ENCODE results near the gene PGM2L1.
"Not testable (repeated sequence)": the region's sequence is repeated elsewhere in the genome, so short reads cannot be mapped to it uniquely, and the experiment has no call there.

PGM2L1 gene

DNA sequence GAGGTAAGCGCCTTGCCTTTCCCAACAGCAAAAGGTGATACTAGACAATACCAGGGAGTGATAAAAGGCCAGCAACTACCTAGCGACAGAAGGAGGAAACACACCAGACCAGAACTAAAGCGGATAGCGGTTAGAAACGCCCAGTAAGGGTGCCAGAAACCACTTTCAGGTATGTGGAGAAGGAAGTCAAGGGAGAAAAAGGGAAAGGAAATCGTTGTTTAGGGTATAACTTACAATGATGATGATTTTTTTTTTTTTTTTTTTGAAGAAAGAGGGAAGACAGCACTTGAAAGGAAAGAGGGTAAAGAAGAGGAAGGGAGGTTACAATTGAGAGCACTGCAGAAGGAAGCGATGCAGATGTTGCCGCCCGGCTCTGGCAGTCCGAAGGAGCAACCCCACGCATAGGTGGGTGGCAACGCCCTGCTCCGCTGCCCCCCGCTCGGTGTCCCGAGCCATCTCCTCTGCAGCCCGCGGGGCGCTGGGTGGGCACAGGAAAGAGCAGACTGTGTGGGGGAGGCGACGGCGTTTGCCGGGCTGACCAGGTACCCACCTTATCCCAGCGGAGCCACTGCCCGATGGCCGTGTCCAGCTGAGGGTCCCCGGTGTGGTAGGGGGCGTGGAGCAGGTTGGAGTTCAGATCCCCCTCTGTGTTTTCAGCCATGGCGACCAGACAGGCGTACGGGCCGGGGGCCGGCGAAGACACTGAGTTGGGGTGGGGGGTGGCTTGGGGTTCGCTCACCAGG, 561 bp downstream of the PGM2L1 start:
- DNase-seq: peak; percentile 29

DNA sequence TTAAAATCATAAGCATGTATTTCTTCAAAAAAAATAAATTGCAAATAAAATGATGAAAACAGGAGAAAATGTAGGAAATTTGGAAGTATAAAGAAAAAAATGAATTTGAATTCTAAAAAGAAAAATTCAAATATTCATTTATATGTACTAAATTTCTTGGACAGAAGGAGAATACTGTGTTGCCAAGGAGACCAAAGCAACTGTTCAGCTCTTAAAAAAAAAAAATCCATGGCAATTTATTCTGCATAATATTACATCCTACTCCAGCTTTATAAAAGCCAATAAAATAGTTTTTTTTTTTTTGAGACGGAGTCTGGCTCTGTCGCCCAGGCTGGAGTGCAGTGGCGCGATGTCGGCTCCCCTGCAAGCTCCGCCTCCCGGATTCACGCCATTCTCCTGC, 6.0 kb downstream of the PGM2L1 start:
- DNase-seq: no peak

DNA sequence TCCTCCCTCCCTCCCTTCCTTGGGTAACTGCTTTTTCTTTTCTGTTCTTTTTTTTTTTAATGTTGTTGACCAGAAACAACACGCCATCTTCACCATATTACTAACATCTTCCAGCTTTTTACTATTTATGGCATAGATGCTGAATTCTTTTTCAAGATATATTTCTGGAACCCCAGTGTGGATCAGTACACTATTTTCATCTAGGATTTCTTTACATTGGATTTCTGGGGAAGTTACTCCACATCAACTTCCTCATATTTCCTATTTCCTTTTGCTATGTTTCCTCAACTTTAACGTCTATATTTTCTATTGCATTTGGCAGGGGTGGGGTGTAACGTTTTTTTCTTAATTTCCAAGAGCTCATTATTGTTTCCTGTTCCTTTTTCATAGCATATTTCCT, 7.0 kb downstream of the PGM2L1 start:
- no peak for DNase-seq

DNA sequence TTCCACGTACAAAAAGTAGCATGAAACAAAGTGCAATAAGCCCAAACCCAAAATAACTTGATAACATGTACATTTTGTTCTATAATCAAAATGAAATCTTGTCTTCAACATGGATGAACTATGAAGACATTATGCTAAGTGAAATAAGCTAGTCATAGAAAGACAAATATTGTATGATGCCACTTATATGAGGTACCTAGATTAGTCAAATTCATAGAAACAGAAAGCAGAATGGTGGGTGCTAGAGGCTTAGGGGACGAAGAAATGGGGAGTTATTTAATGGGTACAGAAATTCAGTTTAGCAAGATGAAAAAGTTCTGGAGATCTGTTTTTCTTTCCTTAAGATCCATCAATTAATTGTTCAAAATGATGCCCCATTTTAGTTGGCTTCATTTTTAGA, 7.5 kb downstream of the PGM2L1 start:
- DNase-seq: no peak

DNA sequence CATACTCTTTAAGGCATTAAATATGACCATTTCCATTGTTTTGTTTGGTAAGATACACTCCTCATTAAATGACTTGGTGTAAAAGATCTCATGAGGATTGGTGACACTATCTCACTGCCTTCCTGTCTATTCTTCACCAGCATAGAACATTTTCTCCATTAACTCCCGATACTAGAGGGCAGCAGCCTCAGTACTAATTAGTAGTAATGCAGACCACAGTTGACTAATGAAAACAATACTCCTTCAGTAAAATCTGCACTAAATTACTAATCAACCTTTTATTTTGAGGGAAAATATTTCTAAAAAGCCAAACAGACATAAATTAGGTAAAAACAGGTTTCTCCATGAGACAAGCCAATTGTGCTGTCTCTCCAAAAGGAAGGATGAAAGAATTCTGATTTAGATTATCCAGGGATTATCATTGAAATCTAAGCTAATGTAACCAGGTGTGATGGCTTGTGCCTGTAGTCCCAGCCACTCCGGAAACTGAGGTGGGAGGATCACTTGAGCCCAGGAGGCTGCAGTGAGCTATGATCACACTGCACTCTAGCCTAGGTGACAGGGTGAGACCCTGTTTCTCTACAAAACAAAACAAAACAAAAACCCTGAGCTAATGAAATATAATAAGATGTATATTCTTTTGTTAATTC, 9.4 kb downstream of the PGM2L1 start:
- peak; percentile 53 for DNase-seq

DNA sequence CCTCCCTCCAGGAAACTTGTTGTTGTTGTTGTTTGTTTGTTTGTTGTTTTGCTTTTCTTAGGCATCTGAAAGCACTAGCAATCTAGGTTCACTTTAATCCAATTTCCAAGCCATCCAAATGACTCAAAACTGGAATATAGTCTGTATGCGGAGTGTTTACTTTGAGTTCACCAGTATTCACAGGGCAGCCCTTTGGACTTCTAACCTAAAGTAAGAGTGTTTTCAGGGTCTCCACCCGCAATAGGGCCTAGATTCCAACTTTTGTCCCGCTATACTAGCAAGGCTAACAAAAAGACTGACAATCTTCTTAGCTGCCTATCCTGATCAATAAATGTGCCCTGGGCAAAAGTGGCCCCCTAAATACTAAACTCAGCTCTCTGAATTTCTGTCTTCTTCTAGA, 13.6 kb downstream of the PGM2L1 start:
- no peak for DNase-seq

DNA sequence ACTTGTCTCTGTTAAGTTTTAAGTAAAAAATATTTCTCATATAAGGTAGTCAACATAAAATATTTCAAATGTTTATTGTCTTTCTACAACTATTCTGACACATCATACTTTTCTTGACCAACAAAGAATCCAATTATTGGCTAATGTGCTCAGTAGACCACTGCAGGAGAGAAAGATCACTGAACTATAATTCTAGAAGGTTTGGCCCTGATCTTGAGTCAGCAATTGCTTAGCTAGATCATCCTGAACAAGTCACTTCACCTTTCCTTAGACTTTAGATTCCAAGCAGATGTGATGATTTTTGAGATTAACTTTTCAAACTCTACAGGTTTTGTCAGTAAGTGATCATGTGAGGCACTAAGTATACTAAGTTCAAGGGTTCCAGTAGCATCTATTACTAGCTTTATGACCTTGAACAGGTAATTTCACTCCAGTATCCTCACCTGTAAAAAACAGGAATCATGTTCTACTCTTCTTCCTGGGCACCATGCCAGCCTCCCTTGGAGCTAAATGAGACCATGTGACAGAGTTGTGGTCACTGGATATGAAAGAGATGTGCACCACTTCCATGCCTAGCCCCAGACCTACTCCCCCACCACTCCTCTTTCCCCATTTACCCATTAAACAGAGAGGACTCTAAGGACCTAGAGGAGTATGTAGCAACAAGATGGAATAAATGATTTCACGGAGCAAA, 17.3 kb downstream of the PGM2L1 start:
- peak; percentile 83 for DNase-seq

DNA sequence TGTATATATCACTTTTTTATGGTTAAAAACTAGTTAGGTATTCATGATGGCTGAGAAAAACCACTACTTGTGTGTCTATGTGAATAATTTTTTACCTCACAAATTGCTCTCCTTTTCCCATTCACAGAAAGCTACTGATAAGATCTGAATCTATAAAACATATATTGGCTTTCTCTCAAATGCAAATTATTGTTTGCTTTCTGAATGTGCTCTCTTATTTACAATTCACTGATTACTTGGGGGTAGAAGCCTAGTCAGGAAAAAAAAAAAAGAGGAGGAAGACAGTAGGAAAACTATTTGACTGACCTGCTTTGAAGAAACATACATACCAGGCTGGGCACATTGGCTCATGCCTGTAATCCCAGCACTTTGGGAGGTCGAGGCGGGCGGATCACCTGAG, 20.5 kb downstream of the PGM2L1 start:
- no peak for DNase-seq

DNA sequence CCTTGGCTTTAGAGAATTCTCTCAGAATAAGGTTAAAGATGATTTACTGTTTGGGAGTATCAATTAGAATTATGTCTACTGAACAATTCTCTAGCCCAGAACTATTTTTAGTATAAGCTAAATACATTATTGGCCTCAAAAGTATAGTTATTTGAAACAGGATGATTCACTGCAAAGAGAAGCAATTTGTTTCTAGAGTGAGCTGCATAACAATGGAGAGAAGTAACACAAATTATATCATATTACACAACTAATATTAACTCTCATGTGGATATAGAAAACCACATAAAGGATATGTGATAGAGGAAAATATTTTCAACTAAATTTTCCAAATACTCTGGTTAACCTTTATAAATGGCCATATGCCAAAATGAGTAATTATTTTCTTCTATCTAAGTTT, 24.9 kb downstream of the PGM2L1 start:
- no peak for DNase-seq

DNA sequence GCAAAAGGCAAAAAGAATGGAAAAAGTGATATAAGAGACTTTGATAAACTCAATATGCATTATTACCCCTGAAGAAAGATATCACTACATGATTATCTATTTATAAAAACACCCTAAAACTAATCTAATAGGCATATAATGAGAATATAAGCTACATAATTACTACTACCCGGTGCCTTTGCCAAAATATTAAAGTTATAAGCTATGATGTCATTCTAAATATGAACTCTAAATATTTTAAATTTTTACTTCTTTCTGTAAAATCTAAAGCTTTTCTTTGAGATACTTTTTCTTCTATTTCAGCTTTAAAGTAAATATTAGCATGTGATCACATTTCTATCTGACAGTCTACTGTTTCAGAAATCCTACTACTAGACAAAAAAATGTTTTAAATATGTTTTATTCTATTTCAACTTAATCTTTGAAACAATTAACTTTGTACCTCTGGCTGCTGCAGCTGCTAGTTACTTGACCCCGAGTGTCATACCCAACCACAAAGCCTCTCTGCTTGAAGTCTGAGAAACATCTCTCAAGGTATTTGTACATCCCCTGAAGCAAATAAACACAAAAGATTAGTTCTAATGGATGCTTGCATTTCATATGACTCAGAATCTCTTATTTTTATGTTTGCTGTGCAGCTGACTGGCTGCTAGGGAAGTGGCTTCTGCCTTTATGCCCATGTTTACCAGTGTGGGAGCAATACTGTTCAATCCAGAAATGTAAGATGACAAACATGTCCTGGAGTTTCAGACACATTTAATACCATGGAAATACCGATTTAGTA, 26.8 kb downstream of the PGM2L1 start:
- DNase-seq: no peak

DNA sequence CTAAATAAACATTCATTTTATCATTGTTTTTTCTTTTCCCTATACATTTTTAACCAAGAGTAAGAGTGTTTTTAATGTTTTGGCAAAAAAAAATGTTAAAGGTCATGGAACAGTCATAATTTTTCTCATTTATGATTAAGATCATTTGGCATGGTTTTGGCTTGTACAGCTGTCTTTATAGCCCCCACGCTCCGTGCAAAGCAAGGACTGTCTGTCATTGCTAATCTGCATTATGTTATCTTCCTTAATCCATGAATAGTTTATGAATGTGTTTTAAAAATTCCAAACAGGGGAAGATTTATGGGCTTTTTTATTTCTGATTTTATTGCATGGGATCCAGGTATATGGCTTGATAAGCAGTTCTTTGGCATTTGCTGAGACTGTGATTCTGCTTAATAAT, 28.1 kb downstream of the PGM2L1 start:
- no peak for DNase-seq

DNA sequence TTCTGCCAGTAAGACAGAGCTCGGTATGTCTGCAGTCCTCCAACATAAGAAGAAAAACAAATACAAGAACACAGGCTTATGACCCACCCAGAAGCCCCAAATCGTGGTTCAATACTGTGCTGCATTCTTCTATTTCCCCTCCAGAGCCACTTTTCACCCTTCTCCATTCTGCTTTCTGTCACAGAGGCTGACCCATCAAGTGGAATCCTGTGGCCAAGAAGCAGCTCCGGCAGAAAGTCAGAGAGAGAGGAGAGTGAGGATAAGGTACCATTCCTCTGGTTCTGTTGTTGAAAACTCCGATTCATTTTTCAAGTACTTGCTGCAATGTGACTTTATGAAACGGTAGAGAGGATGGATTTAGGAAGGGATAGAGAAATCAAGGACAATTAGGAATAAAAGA, 30.4 kb downstream of the PGM2L1 start:
- DNase-seq: no peak

DNA sequence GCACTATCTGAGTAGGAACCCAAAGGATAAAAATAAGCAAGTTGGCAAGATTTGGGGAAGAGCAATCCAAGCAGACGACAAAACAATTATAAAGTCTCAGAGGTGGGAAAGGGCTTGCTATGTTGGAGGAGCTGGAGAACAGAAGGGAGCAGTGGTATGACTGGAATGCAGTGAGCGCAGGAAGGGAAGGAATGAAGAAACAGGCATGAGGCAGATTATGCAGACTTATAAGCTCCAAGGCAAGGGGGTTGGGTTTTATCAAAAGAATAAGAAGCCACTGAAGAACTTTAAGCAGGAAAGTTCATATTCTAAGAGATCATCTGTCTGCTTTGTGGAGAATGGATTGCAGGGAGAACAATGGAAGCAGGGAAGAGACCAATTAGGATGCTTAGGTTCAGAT, 31.7 kb downstream of the PGM2L1 start:
- DNase-seq: no peak

DNA sequence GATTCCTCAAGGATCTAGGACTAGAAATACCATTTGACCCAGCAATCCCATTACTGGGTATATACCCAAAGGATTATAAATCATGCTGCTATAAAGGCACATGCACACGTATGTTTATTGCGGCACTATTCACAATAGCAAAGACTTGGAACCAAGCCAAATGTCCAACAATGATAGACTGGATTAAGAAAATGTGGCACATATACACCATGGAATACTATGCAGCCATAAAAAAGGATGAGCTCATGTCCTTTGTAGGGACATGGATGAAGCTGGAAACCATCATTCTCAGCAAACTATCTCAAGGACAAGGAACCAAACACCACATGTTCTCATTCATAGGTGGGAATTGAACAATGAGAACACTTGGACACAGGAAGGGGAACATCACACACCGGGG, 32.4 kb downstream of the PGM2L1 start:
- DNase-seq: not testable (repeated sequence)

DNA sequence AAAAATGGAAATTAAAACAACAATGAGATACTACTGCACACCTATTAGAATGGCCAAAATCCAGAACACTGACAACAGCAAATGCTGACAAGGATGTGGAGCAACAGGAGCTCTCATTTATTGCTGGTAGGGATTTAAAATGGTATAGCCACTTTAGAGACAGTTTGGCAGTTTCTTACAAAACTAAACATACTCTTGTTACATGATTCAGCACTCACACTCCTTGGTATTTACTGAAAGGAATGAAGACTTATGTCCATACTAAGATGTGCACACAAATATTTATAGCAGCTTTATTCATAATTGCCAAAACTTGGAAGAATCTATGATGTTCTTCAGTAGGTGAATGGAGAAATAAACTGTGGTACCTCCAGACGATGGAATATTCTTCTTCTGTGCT, 40.8 kb downstream of the PGM2L1 start:
- DNase-seq: no peak

DNA sequence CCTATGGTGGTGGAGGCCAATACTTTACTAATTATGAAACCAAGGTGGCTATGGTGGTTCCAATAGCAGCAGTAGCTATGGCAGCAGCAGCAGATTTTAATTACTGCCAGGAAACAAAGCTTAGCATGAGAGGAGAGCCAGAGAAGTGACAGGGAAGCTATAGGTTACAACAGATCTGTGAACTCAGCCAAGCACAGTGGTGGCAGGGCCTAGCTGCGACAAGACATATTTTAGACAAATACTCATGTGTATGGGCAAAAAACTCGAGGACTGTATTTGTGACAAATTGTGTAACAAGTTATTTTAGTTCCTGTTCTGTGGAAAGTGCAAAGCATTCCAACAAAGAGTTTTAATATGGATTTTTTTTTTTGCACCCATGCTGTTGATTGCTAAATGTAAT, 42.6 kb downstream of the PGM2L1 start:
- no peak for DNase-seq

DNA sequence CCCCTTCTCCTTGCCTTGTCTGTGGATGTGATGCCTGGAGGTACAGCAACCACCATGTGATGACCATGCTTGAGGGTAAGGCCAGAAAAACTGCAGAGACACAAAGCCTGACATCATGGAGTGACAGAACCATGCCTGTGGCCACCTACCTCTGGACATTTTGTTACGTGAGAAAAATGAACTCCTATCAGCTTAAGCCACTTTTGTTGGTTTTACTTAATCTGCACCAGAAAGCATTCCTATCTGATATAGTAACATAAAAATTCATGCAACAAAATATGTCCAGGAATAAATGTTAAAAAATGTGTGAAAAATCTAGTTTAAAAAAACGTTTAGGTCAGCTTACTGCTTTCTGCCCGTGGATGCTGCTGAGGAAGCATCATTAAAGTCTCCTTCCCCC, 44.2 kb downstream of the PGM2L1 start:
- no peak for DNase-seq

DNA sequence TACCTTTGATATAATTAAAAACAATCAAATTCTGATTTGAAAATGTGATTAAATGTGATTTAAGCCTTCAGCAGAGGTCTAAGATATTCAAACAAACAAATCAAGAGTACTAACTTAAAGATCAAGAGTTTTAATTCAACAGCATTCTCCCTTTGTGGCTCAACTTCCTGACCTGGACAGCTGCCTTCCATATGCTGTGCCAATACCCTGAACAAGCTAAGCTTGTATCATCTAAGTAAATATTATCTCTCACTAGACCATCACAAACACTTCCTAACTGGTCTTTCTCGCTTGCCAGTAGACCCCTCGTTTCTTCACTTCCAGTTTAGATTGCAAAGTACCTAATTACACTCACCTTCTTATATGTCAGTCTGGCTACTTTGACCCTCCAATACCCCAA, 50.9 kb downstream of the PGM2L1 start:
- no peak for DNase-seq

DNA sequence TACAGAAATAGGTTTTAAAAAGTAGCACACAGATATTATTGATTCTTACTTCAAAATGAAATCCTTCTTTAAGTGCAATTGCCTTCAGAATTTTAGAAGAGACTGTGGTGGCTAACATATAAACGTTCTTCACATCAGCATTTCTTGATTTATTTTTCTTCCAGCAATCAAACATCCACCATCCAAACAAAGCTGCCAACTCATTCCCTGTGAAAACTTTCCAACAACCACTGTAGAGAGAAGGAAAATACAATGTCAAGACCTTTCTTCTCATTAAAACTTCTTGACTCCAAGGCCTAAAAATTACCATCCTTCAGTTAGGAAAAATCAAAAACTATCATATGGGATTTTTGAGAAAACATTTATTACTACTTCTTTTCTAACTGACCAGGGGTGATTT, 52.8 kb downstream of the PGM2L1 start:
- no peak for DNase-seq

DNA sequence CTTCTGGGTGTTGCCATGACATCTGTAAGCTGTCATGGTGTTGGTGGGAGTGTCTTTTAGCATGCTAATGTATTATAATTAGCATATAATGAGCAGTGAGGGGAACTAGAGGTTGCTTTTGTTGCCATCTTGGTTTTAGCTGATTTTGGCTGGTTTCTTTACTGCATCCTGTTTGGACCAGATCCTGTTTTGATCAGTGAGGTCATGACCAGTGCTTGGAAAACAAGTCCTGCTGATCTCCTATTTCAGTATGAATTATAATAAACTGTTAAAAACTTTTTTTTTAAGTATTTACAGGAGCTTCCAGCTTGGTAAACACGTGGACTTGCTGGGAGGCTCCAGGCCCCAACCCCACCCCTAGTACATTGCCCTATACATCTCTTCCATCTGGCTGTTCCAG, 56.3 kb downstream of the PGM2L1 start:
- DNase-seq: no peak

DNA sequence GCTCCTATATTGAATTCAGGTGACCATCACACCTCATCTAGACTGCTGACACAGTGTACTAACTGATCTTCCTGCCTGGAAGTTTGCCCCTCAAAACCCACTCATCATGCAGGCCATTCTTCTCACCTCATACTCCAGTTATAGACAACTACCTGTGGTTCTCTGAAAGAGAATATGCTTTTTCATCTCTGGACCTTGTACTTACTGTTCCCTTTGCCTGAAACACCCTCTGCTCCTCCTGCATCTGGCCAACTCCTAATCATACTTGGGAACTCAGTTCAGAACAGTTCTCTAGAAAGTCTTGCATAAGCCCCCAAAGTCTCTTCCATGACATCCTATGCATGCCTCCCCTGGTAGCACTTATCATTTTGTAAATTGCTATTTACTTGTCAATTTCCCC, 58.6 kb downstream of the PGM2L1 start:
- no peak for DNase-seq

DNA sequence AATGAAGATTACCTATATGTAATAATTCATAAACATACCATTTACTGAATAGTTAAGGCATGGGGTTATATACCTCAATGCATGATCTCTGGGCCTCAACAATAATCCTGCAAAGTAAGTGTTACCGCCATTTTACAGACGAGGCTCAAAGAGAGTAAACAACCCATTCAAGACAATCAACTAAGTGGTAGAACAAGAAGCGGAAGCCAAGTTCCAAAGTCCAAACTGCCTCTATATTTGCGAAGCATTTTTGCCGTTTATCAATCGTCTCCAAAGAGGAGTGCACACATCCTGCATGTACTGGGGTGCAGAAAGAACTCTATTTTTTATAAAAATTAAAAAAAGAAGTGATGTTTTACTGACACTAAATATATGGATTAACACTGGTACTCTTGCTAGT, 59.3 kb downstream of the PGM2L1 start:
- DNase-seq: no peak

DNA sequence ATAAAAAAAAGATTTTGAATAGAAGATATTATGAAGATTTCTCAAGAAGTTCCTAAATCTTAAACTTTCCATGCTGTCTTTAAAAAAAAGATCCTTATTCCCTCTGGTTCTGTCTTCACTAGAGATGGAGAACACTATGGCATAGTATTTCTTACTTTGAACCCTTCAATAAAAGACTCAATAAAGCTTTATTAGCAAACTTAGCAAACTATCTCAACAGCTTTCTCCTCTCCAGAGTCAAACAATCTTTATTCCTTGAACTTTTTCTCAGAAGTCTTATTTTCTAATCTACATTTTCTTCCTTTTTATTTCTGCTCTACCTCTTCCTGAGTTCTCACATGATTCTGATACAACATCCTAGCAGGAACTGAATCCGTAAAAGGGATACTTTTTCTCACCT, 65.0 kb downstream of the PGM2L1 start:
- no peak for DNase-seq

DNA sequence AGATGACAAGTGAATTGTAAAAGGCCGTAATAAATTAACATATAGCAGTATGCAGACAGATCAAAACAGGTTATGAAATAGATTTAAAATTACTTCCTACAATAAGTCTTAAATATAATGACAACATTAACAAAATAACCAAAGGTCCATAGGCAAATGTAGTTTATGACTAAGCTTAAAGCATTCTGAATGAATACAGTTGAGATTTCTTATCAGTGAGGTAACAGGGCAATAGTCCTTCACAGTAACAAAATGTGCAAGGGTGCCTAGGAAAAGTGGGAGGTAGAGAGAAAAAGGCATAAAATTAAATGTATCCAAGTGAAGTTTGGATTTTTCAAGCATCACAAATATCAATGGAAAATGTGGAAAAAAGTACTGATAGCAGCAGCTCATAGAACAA, 65.9 kb downstream of the PGM2L1 start:
- DNase-seq: no peak

All from NCI-H1105 (cell line).